HUES6 (cell line): ENCODE data around the gene HSPA2.

Experiments
- H3K27ac ChIP-seq: 2 replicates; pipeline ENCODE4 v1.7.0; 2013; ENCODE audit warnings: low read depth, mild to moderate bottlenecking, low read length, inconsistent platforms
- H3K27me3 ChIP-seq: 2 replicates; pipeline ENCODE4 v1.6.1; 2013; ENCODE audit warnings: low read length; ENCODE audit not compliant: control insufficient read depth, insufficient read depth
- H3K36me3 ChIP-seq: 2 replicates; pipeline ENCODE4 v1.6.1; 2013; ENCODE audit warnings: low read length; ENCODE audit not compliant: control insufficient read depth, insufficient read depth
- H3K4me1 ChIP-seq: 2 replicates; pipeline ENCODE4 v1.6.1; 2013; ENCODE audit warnings: low read length; ENCODE audit not compliant: control insufficient read depth, insufficient read depth
- H3K4me3 ChIP-seq: 2 replicates; pipeline ENCODE4 v1.5.1; 2013; ENCODE audit warnings: low read depth, low read length
- H3K9ac ChIP-seq: one replicate; pipeline ENCODE4 v1.6.1; 2013; ENCODE audit warnings: mild to moderate bottlenecking, low read length
- H3K9me3 ChIP-seq: 2 replicates; pipeline ENCODE4 v1.6.1; 2013; ENCODE audit warnings: low read depth, low read length; ENCODE audit not compliant: control insufficient read depth, insufficient read depth

HSPA2 gene

GRCh38 chr14:64540208-64541202 is at the start of gene HSPA2:
Gene HSPA2, plus strand, starts transcription at chr14:64540741. Its CDS starts 109 bp downstream, at chr14:64540850.
- Histone ChIP-seq H3K9ac (peak within 1 kb of the TSS; percentile 67), H3K27me3 (peaks cover 20% of the 10 kb centered on the region; the same call in 1 of the 2 replicates), H3K36me3 (no peaks in the 10 kb centered on the region), H3K4me1 (peaks cover 11% of the 10 kb centered on the region; the same call in 1 of the 2 replicates), H3K27ac (peak within 1 kb of the TSS; percentile 78), H3K4me3 (peak within 1 kb of the TSS; percentile 63), H3K9me3 (peaks cover 14% of the 10 kb centered on the region)

GRCh38 chr14:64491637-64492036 is 48.9 kb upstream of the HSPA2 start:
- no peak overlapping the region for H3K9ac ChIP-seq
- no peaks in the 10 kb centered on the region for H3K4me1 ChIP-seq
- no peaks in the 10 kb centered on the region for H3K9me3 ChIP-seq
- peaks cover 36% of the 10 kb centered on the region for H3K36me3 ChIP-seq
- no peak overlapping the region for H3K4me3 ChIP-seq
- H3K27ac ChIP-seq: no peak overlapping the region
- no peaks in the 10 kb centered on the region for H3K27me3 ChIP-seq

GRCh38 chr14:64493455-64493854 is 47.1 kb upstream of the HSPA2 start:
- Histone ChIP-seq H3K36me3 (peaks cover 17% of the 10 kb centered on the region; the same call in 1 of the 2 replicates), H3K9ac (no peak overlapping the region)

GRCh38 chr14:64495252-64495651 is 45.3 kb upstream of the HSPA2 start:
- H3K36me3 ChIP-seq: peaks cover 11% of the 10 kb centered on the region; the same call in 1 of the 2 replicates
- no peak overlapping the region for H3K9ac ChIP-seq
- no peak overlapping the region for H3K4me3 ChIP-seq
- H3K9me3 ChIP-seq: no peaks in the 10 kb centered on the region
- no peak overlapping the region for H3K27ac ChIP-seq
- H3K4me1 ChIP-seq: no peaks in the 10 kb centered on the region
- no peaks in the 10 kb centered on the region for H3K27me3 ChIP-seq

More at GRCh38 chr14:64493455-64493854, 47.1 kb upstream of the HSPA2 start:
- no peaks in the 10 kb centered on the region for H3K4me1 ChIP-seq
- no peak overlapping the region for H3K4me3 ChIP-seq
- H3K27ac ChIP-seq: no peak overlapping the region
- H3K9me3 ChIP-seq: no peaks in the 10 kb centered on the region
- no peaks in the 10 kb centered on the region for H3K27me3 ChIP-seq

- Histone ChIP-seq H3K27ac (no peak overlapping the region), H3K4me3 (no peak overlapping the region), H3K27me3 (no peaks in the 10 kb centered on the region), H3K36me3 (peaks cover 4% of the 10 kb centered on the region; the same call in 1 of the 2 replicates), H3K4me1 (peaks cover 5% of the 10 kb centered on the region), H3K9me3 (no peaks in the 10 kb centered on the region), H3K9ac (no peak overlapping the region)
Measured at GRCh38 chr14:64496764-64497163, 43.8 kb upstream of the HSPA2 start.

- Histone ChIP-seq H3K9ac (no peak overlapping the region), H3K36me3 (0 out of 2 replicates have a peak, but pooled peaks cover 4% of the 10 kb centered on the region), H3K4me3 (no peak overlapping the region), H3K9me3 (no peaks in the 10 kb centered on the region), H3K27me3 (no peaks in the 10 kb centered on the region), H3K4me1 (peaks cover 17% of the 10 kb centered on the region), H3K27ac (no peak overlapping the region)
Measured at GRCh38 chr14:64500088-64500487, 40.5 kb upstream of the HSPA2 start.

GRCh38 chr14:64501411-64502171 is 39.0 kb upstream of the HSPA2 start:
- H3K4me3 ChIP-seq: peak overlapping the region; percentile 78; the same call in 1 of the 2 replicates
- no peaks in the 10 kb centered on the region for H3K27me3 ChIP-seq
- H3K27ac ChIP-seq: no peak overlapping the region
- H3K9ac ChIP-seq: peak overlapping the region; percentile 3
- peaks cover 20% of the 10 kb centered on the region for H3K4me1 ChIP-seq
- no peaks in the 10 kb centered on the region for H3K9me3 ChIP-seq
- H3K36me3 ChIP-seq: no peaks in the 10 kb centered on the region

- H3K27me3 ChIP-seq: no peaks in the 10 kb centered on the region
- H3K36me3 ChIP-seq: no peaks in the 10 kb centered on the region
- H3K4me1 ChIP-seq: peaks cover 28% of the 10 kb centered on the region
- H3K27ac ChIP-seq: no peak overlapping the region
- peak overlapping the region; percentile 99 for H3K9ac ChIP-seq
- H3K4me3 ChIP-seq: peak overlapping the region; percentile 78
- H3K9me3 ChIP-seq: no peaks in the 10 kb centered on the region
Measured at GRCh38 chr14:64502456-64502855, 38.1 kb upstream of the HSPA2 start.

- no peaks in the 10 kb centered on the region for H3K9me3 ChIP-seq
- H3K27ac ChIP-seq: peak overlapping the region; percentile 97
- H3K36me3 ChIP-seq: no peaks in the 10 kb centered on the region
- no peaks in the 10 kb centered on the region for H3K27me3 ChIP-seq
- H3K4me3 ChIP-seq: peak overlapping the region; percentile 78
- peaks cover 33% of the 10 kb centered on the region for H3K4me1 ChIP-seq
- peak overlapping the region; percentile 99 for H3K9ac ChIP-seq
Measured at GRCh38 chr14:64502887-64503433, 37.6 kb upstream of the HSPA2 start.

GRCh38 chr14:64503434-64504309 is 36.9 kb upstream of the HSPA2 start, which contains the start of gene ZBTB25:
Gene ZBTB25, minus strand, starts transcription at chr14:64503838. Its CDS starts 13,305 bp downstream, at chr14:64490533.
- no peaks in the 10 kb centered on the region for H3K27me3 ChIP-seq
- peak within 1 kb of the TSS; percentile 78 for H3K4me3 ChIP-seq
- H3K4me1 ChIP-seq: peaks cover 39% of the 10 kb centered on the region
- H3K9me3 ChIP-seq: no peaks in the 10 kb centered on the region
- H3K27ac ChIP-seq: peak within 1 kb of the TSS; percentile 97
- H3K36me3 ChIP-seq: no peaks in the 10 kb centered on the region
- H3K9ac ChIP-seq: peak within 1 kb of the TSS; percentile 99
